ENCODE measurements around the gene NOD1. TPM values are rescaled to one million over a fixed set of nuclear protein-coding genes. Genes with fewer than 3 reads are reported as not detected.
A peak's percentile ranks its signal among the peaks of the same experiment; 100 is the strongest.

NOD1 gene
- total and polyA plus RNA-seq, 2 of the 13 experiments (the other 11 are each of a cell fraction or from before 2014, with no cell fraction given), result 1.7 to 2.9 TPM

DNA sequence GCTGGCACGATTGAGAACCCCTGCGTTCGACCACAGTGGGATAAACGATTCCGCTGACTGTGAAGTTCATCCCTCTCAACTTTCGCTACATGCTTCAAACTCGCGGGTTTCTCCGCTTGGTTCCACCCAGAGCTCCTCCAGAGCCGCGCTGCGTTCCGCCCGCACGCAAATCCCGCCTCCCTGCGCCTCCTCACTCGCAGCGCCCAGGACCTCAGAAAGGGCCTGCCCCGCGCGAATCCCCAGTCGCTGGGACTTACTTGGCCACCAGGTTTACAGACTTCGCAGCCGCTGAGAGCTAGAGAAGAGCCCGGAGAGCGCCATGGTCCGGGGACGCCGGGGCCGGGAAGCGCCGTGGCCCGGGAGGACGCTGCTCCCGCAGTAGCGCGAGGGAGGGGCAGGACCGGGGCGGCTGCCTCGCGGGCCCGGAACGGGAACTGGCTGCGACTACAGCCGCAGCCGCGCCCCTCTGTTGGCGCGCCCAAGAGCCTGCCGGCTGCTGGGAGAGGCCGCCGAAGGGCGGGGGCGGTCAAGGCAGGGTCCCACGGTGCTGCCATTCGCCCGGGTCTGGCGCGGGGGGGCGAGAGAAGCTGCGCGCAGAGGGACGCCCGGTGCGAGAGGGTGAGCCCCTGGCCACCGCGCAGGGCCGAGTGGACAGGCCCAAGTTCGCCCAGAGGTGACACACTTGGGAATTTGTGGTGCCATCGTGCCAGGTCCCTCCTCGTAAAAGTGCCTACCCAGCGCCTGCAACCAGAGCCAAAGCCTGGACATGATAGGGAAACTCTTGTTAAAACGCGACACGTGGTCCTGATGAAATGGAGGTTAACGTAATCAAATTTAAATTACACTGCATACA, at the start of gene NOD1 (continued):
- TF ChIP-seq AFF4 (CRISPR knock-in tag; IDR thresholded peaks at IDR 0.05) (no peak), IRF1 (CRISPR knock-in tag; IDR thresholded peaks at IDR 0.05; ENCODE audit: low read depth) (peak; percentile 63; the same call in 1 of the 2 replicates), PCBP2 (optimal IDR thresholded peaks at IDR 0.05; ENCODE audit: low read depth, low read length, poor library complexity, severe bottlenecking) (no peak), TFDP1 (CRISPR knock-in tag; IDR thresholded peaks at IDR 0.05; ENCODE audit: borderline replicate concordance) (peak; percentile 65; the same call in 1 of the 2 replicates), ZNF7 (CRISPR knock-in tag; IDR thresholded peaks at IDR 0.05) (no peak), DNMT1 (CRISPR knock-in tag; IDR thresholded peaks at IDR 0.05) (peak; percentile 88; the same call in 1 of the 2 replicates), NCOA5 (CRISPR knock-in tag; IDR thresholded peaks at IDR 0.05) (no peak), ZNF800 (CRISPR knock-in tag; IDR thresholded peaks at IDR 0.05) (peak; percentile 94; the same call in 1 of the 2 replicates), SP5 (CRISPR knock-in tag; IDR thresholded peaks at IDR 0.05; ENCODE audit: borderline replicate concordance, low read depth) (0 out of 2 replicates have a peak, but pooled peaks have one; percentile 36), TCF12 (IDR thresholded peaks at IDR 0.05) (no peak), TCF12 (CRISPR knock-in tag; IDR thresholded peaks at IDR 0.05) (0 out of 2 replicates have a peak, but pooled peaks have one; percentile 24), ZBTB43 (CRISPR knock-in tag; conservative IDR thresholded peaks at IDR 0.05) (0 out of 2 replicates have a peak, but pooled peaks have one; percentile 23), ZNF292 (CRISPR knock-in tag; IDR thresholded peaks at IDR 0.05; ENCODE audit: borderline replicate concordance, low read depth) (peak; percentile 51; the same call in 1 of the 2 replicates), MAFK (conservative IDR thresholded peaks at IDR 0.05 in 1 of 2, IDR thresholded peaks at IDR 0.05 in 1 of 2; ENCODE audit: low read length in 2 of 2) (no peak), HNRNPH1 (optimal IDR thresholded peaks at IDR 0.05; ENCODE audit: low read depth, low read length) (no peak), ATM (IDR thresholded peaks at IDR 0.05; ENCODE audit: borderline replicate concordance) (no peak), ZNF777 (CRISPR knock-in tag; IDR thresholded peaks at IDR 0.05) (peak; percentile 86), ZNF232 (CRISPR knock-in tag; IDR thresholded peaks at IDR 0.05; ENCODE audit: borderline replicate concordance) (0 out of 2 replicates have a peak, but pooled peaks have one; percentile 25), ZNF296 (CRISPR knock-in tag; conservative IDR thresholded peaks at IDR 0.05) (0 out of 2 replicates have a peak, but pooled peaks have one; percentile 56)

Measured in HepG2 (cell line).